Fibroblast of skin of right quadriceps (primary cell): ENCODE measurements around the gene FN3K.
"Not testable (repeated sequence)": the region's sequence is repeated elsewhere in the genome, so short reads cannot be mapped to it uniquely, and the experiment has no call there.

Experiments
- DNase-seq: peaks from one replicate; pipeline ENCODE4 v3.0.0-alpha.2; 2013

Gene FN3K

DNA sequence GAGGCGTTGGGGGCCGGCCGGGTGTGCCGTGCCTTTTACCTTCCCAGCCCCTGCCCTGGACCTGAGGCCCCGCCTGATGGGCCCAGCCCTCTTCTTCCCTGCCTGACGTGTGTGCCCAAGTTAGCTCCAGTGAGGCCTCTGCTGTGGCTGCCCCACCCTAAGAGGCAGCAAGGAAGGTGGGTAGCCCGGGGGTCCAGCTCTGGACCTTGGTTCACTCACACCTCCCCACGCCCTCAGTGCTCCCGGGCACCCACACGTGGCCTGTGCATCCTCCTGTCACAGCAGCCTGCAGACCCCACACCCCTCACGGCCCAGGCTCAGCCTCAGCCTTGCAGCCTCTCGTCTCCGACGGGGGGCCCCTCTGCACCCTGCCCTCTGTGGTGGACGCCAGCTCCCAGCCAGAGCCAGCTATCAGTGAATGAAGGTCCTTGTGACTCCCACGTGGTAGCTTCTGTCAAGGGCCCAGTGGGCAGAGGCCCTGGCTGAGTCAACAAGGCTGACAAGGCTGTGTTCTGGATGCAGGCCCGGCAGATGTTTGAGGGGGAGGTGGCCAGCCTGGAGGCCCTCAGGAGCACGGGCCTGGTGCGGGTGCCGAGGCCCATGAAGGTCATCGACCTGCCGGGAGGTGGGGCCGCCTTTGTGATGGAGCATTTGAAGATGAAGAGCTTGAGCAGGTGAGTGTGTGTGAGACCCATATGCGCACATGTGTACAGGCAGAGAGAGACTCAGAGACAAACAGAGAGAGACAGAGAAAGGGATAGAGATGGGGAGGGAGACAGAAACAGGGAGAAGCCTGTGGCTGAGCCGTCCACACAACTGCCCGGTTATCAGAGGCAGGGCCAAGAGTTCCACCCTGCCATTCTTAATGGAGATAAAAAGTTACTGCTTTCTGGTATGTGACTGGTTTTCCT, 2.8 kb downstream of the FN3K start:
- no peak for DNase-seq

DNA sequence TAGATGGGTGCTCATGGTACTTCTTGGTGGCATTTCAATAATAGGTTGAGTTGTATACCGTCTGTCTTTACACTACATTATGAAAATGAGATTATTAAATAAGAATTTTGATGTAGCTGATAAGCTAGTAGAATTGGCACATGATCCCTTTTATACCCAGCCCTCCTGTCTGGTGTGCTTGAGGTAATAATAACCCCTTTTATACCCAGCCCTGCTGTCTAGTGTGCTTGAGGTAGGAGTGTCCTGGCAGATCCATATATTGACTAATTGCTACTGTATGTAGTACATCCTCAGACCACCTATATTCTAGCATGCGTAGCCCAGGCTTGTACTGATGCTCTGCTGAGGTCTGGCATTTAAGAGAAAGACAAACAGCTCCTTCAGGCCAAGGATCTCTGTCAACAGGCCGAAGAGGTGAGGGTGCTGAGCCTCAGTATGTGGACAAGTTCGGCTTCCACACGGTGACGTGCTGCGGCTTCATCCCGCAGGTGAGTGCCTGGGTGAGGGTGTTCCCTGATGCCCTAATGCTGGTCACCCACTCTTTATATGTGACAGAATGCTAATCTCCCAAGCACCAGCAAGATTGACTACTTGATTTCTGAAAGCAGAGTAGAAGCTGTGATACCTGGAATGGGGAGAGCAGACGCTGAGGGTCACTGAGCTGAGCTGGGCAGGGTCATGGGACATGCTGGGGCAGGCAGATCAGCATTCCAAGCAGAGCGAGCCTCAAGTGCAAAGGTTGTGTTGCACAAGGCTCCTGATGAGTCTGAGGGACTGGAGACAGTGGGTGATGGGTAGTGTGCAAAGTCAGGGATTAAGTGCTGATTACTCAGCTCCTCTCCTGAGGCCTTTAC, 5.7 kb downstream of the FN3K start:
- DNase-seq, result no peak

DNA sequence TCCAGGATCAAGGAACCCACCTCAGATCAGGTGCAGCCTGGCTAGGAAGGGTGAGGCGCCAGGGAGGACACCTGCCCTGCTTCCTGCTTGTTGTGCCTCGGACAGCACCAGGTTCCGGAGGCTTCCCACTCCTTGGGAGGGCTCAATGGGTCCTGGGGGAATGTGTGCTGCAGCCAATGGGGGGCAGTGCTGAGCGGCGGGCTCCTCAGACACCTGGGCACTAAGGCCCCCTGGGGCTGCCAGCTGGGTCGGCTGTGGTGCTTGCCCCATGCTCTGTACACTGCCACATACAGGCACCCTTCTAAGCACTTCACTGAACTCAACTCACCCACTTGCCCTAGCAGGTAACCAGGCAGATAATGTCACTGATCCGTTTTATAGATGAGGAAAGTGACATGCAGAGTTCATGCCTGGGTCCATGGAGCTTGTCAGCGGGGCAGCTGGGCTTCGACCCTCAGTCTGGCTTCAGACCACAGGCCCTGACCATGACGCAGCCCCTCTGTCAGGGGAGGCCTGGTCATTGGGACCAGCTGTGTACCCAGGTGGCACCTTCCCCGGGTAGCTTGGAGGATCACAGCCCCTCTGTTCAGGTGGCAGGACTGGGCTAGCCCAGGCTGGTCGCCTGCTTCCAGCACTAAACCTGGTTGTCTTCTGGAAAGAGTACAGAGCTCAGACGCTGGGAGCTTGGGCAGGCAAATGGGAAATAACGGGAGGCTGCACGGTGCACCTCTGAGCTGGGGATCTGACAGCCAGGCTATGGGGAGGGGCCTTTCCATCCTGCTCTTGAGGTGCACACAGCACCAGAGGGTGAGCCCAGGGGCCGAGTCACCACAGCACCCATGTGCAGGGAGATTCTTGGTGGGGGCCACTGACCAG, 8.2 kb downstream of the FN3K start:
- DNase-seq, result no peak

DNA sequence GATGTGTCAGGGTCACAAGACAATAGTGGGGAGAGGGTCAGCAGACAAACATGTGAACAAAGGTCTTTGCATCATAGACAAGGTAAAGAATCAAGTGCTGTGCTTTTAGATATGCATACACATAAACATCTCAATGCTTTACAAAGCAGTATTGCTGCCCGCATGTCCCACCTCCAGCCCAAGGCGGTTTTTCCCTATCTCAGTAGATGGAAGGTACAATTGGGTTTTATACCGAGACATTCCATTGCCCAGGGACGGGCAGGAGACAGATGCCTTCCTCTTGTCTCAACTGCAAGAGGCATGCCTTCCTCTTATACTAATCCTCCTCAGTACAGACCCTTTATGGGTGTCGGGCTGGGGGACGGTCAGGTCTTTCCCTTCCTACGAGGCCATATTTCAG, 9.3 kb downstream of the FN3K start:
- not testable (repeated sequence) for DNase-seq

DNA sequence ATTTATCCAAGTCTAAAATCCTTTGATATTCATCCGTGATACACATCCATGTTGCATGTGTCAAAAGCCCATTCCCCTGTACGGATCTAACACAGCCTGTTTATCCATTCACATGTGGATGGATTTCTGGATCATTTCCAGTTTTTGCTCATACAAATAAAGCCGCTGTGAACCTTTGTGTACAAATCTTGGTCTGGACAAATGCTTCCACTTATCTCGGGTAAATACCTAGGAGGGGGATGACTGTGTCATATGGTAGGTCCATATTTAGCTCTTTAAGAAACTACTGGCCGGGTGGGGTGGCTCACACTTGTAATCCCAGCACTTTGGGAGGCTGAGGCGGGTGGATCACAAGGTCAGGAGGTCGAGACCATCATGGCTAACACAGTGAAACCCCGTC, 10.1 kb downstream of the FN3K start:
- no peak for DNase-seq

DNA sequence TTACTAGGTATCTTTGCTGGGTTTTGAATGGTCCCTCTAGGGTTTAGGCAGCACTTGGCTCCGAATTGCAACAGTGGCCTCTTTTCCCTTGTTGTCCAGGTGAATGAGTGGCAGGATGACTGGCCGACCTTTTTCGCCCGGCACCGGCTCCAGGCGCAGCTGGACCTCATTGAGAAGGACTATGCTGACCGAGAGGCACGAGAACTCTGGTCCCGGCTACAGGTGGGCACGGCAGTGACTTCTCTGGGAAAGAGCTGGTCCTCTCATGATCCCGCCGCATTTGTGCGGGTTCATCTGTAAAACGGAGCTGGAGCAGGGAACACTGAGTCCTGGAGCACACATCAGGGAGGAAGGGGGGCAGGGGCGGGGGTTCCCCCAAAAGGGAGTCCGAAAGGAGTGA, 13.3 kb downstream of the FN3K start:
- no peak for DNase-seq

DNA sequence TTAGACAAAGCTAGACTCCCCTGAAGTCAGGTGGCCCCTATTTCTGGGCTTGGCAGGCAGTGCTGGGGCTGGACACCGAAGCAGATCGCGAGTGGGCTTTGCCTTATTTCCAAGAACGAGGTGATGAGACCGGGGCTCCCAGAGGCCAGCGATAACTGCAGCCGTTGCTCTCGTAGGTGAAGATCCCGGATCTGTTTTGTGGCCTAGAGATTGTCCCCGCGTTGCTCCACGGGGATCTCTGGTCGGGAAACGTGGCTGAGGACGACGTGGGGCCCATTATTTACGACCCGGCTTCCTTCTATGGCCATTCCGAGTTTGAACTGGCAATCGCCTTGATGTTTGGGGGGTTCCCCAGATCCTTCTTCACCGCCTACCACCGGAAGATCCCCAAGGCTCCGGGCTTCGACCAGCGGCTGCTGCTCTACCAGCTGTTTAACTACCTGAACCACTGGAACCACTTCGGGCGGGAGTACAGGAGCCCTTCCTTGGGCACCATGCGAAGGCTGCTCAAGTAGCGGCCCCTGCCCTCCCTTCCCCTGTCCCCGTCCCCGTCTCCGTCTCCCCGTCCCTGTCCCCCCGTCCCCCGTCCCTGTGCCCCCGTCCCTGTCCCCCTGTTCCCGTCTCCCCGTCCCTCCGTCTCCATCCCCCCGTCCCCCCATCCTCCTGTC, 15.0 kb downstream of the FN3K start:
- no peak for DNase-seq

DNA sequence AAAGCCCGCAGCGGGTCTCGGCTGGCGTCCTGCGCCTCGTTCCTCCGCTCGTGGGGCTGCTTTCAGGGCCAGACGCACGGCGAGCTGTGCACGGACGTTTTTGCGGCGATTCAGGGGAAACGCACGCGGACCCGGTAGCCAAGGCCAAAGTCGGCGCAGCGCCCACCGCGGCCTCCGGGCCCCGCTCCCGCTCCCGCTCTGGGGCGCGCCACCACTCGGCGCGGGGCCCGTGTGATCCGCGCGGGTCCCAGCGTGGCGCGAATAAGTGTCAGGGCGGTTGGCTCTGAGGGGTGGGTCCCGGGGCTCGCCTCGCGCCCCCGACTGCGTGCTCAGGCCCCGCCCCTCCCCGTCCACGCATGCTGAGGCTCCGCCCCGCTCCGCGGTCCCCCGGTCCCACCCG, 15.8 kb downstream of the FN3K start:
- no peak for DNase-seq

DNA sequence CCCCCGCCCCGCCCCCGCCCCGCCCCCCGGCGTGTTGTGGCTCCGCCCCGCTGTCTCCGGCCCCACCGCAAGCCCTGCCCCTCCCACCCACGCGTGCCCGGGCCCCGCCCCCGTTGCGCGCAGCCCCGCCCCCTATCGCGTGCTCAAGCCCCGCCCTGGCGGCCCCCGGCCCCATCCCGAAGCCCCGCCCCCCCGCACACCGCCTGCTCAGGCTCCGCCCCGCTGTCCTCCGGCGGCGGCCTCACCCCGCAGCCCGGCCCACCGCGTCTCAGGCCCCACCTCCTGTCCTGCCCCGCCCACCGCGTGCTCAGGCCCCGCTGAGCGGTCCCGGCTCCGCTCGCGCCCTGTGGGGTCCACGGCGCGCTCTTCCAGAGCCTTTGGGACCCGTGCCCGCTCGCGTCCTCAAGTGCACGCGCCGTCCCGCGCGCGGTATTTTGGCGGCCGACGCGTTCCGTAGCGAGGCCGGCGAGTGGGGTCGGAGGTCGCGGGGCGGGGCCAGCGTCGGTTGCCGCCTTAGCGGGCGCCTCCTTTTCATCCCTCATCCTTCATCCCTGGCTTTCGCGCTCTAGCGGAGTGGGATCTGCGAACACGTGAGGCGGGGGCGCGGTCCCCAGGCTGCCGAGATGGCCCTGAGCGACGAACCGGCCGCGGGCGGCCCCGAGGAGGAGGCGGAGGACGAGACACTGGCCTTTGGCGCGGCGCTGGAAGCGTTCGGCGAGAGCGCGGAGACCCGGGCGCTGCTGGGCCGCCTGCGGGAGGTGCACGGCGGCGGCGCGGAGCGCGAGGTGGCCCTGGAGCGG, 16.4 kb downstream of the FN3K start, which contains the start of gene TBCD:
TBCD (plus strand) TSS at position 495 of the 800 bp plus-strand sequence; CDS start at position 624, 129 bp downstream.
- DNase-seq, result peak; percentile 90

DNA sequence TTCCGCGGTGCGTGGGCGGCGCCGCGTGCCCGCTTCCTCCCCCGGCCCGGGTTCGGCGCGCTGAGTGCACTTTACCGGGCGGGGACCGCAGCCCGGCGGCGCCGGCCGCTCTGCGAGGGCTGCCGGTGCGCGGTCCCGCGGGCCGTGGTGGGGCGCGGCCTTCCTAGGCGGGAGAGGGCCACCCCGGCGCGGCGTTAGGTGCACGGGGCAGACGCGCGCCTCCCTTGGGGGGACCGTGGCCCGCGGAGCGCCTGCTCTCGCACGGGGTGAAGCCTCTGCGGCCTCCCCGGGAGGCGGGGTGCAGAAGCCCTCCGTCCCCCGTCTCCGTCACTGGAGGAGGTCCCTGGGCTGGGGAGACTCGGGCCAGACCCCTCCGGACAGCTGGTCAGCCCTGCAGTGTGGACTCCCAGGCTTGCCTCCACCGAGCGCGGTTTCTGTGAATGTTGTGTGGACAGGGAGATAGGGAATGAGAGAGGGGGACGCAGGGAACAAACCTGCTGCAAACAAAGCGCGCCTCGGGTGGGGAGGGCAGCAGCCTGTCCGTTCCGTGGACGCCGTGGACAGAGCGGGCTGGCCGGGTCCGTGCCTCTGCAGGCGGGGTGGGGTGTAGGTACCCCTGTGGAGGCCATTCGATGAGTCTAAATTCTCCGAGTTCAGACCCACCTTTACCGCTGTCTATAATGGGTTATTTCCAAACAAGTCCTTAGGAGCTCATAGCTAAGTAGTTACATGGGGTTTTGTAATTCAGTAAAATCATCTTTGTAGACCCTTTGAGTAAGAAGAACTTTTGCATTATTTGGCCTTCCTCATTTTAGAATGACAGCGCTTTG, 17.2 kb downstream of the FN3K start:
- no peak for DNase-seq

DNA sequence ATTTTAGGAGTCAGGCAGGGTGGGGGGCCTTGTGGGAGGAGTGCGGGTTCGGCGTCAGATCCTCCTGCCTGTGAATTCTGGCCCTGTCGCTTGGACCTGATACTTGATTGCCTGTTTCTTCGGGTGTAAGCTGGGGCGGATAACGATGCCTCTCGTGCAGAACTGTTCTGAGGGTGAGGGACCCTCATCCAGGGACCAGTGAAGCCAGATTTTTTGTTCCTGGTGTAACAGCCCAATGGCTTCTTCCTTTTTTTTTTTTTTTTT, 17.7 kb downstream of the FN3K start:
- DNase-seq, result no peak

DNA sequence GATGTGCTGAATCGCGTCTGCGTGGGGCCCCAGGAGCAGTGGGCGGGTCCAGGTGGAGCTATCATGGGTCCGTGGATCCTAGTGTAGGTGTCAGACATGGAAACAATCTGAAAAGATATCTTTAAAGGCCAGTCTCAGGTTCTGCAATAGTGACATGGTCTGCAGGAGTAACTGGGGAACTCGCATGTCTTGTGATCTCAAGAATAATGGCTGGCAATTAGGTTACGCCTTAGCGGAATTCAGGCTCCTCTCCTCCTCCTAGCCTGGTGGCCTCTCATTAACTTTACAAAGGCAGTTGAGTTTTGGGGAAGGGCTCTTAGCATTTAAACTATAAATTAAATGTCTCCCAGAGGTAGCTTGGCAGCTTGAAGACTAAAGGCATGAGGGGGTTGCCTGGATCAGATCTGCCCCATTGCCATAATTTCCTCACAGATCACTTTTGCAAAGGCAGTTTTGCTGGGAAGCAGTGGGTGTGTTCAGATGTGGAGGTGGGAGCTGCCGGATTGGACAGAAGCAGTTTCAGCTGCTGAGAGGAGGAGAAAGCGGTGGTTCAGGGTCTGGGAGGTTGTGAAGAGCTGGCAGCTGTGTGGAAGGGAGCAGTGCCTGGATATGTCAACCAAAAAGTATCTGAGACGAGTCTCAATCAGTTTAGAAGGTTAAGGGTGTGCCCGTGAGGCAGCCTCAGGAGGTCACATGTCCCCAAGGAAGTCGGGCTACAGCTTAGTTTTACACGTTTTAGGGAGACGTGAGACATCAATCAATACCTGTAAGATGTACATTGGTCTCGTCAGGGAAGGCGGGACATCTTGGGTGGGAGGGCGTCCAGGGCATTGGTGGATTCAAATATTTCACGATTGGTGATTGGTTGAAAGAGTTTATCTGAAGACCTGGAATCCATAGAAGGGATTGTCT, 19.1 kb downstream of the FN3K start:
- no peak for DNase-seq

DNA sequence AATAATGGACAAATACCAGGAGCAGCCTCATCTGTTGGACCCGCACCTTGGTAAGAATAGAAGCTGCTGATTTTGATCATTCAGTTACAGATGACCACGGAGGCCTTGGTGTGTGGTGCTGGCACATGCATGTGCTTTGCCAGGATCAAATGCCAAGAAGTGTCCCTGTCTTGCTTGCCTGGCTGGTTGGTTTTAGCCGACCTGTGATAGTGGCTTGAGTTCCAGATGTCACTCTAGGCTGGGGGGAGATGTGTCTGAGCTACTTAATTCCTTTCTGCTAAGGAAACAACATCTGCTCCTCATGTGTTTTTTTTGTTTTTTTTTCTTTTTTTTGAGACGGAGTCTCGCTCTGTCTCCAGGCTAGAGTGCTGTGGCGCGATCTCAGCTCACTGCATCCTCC, 20.8 kb downstream of the FN3K start:
- DNase-seq, result no peak

DNA sequence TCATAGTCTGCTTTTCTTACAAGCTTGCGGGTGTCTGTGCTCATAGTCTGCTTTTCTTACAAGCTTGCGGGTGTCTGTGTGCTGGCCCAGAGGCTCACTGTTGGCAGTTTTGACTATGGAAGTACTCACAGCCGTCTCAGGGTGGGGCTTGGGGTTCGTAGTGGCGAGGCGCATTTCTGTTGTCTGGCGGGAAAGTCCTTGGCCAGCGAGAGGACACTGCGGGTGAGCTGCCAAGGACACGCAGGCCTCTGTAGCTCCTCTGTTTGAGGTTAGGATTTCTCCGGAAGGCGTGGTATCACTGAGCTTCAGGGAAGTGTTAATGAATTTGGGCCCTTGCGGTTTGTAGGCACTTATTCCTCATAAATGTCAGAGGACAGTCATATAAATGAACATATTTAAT, 30.0 kb downstream of the FN3K start:
- DNase-seq, result no peak

DNA sequence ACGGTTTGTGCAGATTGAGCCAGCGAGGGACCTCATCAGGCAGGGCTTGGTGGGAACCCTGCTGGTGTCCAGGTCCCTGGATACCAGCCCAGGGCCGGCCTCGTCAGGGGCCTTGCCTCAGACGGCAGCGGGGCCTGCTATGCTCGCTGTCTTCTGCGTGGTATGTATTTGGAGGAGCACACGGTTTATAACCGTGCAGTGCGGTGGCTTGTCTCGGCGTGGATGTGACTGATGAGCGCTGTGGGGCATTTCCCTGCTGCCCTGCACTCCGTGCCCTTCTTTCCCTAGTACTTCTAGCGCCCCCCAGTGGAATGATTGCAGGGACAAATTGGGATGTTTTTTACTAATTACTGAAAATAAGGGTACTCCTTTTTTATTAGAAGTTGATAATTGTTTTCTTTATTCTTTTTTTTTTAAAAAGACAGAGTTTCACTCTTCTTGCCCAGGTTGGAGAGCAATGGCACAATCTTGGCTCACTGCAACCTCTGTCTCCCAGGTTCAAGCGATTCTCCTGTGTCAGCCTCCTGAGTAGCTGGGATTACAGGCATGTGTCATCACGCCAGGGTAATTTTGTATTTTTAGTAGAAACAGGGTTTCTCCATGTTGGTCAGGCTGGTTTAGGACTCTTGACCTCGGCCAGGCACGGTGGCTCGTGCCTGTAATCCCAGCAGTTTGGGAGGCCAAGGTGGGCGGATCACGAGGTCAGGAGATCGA, 31.8 kb downstream of the FN3K start:
- DNase-seq, result peak; percentile 33

DNA sequence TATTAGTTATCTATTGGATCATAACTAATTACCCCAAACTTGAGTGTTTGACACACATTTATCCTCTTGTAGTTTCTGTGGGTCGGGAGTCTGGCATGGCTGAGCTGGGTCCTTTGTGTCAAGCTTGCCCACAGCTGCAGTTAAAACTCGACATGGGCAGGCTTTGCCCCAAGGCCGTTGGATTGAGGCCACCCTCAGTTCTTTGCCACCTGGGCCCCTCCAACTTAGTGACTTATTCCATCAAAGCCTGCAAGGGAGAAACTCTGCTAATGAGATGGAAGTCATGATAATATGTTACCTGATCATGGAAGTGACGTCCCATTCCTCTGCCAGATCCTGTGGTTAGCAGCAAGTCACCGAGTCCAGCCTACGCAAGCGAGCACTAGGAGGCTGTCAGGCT, 33.6 kb downstream of the FN3K start:
- no peak for DNase-seq

DNA sequence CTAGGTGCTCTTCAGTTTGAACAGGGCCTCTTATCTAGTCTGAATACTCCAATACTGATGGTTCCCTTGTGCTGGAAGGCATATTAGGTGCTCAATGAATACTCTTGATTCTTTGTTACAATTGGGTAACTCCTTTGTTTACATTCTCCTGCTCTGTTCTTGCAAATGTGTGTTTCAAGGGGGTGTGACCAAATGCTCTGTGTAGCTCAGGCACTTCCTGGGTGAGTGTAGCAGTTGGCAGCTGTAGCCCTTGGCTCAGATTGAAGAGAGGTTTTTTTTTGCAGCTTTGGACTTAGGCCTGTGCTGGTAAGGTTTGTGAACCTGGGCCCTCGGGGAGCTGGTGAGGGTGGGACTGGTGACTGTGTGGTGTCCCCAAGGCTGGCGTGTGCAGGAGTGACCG, 36.6 kb downstream of the FN3K start:
- DNase-seq, result no peak

DNA sequence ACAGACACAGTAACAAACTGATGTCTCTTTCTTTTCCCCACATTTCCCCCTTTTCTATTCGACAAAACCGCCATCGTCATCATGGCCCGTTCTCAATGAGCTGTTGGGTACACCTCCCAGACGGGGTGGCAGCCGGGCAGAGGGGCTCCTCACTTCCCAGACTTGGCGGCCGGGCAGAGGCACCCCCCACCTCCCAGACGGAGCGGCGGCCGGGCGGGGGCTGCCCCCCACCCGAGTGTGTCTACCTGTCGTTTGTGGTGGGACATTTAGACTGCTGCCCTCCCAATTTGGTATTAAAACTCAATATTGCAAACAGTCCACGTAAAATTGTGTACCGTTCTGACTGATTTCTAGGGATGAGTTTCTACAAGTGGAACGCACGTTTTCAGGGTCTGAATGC, 39.0 kb downstream of the FN3K start:
- DNase-seq, result not testable (repeated sequence)
